HG03060 (cell line): Measurements from ENCODE around the gene UNC5A.

Experiments used
- ATAC-seq: cut with Tn5 transposase; IDR thresholded peaks from one replicate; pipeline ENCODE4 v1.9.1; 2021; ENCODE audit warnings: low read depth, moderate number of reproducible peaks; ENCODE audit not compliant: unreplicated experiment

Gene UNC5A

GRCh38 chr5:176843673-176844072, 33.3 kb downstream of the UNC5A start:
- no peak for ATAC-seq

- ATAC-seq: no peak
Observed at GRCh38 chr5:176844281-176844680, 33.9 kb downstream of the UNC5A start.

- ATAC-seq: no peak
Observed at GRCh38 chr5:176844706-176845391, 34.5 kb downstream of the UNC5A start.

- ATAC-seq: no peak
Observed at GRCh38 chr5:176845392-176845713, 35.0 kb downstream of the UNC5A start.

- ATAC-seq: no peak
Observed at GRCh38 chr5:176846335-176847140, 36.2 kb downstream of the UNC5A start.

- no peak for ATAC-seq
Observed at GRCh38 chr5:176847148-176847547, 36.8 kb downstream of the UNC5A start.

- no peak for ATAC-seq
Observed at GRCh38 chr5:176847726-176848290, 37.4 kb downstream of the UNC5A start.

- ATAC-seq: no peak
Observed at GRCh38 chr5:176848651-176849050, 38.3 kb downstream of the UNC5A start.

- no peak for ATAC-seq
Observed at GRCh38 chr5:176849611-176850227, 39.4 kb downstream of the UNC5A start.

GRCh38 chr5:176850371-176851245, 40.2 kb downstream of the UNC5A start:
- ATAC-seq: no peak

GRCh38 chr5:176851380-176851779, 41.0 kb downstream of the UNC5A start:
- no peak for ATAC-seq

- no peak for ATAC-seq
Observed at GRCh38 chr5:176851871-176852658, 41.7 kb downstream of the UNC5A start.

GRCh38 chr5:176853151-176853778, 42.9 kb downstream of the UNC5A start:
- ATAC-seq: no peak

GRCh38 chr5:176854164-176854563, 43.8 kb downstream of the UNC5A start:
- no peak for ATAC-seq

- no peak for ATAC-seq
Observed at GRCh38 chr5:176855598-176855997, 45.2 kb downstream of the UNC5A start.

- ATAC-seq: no peak
Observed at GRCh38 chr5:176856746-176857145, 46.4 kb downstream of the UNC5A start.

GRCh38 chr5:176857216-176857893, 47.0 kb downstream of the UNC5A start:
- ATAC-seq: no peak

- no peak for ATAC-seq
Observed at GRCh38 chr5:176857894-176858273, 47.5 kb downstream of the UNC5A start.

- no peak for ATAC-seq
Observed at GRCh38 chr5:176859916-176860315, 49.6 kb downstream of the UNC5A start.
